BJ (cell line): ENCODE measurements around the gene UQCRQ. TPM values are rescaled to one million over a fixed set of nuclear protein-coding genes. Genes with fewer than 3 reads are reported as not detected.
A peak's percentile ranks its signal among the peaks of the same experiment; 100 is the strongest.

Experiments
- CTCF ChIA-PET: fragments of 350-600 bp; formaldehyde crosslinking; extraction: SDS; loops from one replicate; lab custom pipeline; 2021; ENCODE audit warnings: antibody characterized with exemption, inconsistent platforms; lab: Yijun Ruan, JAX
- POLR2A ChIA-PET: fragments of 300-600 bp; sonication (Branson Sonifier 250); formaldehyde crosslinking; extraction: SDS; loops from one replicate; lab custom pipeline; 2021; ENCODE audit warnings: antibody characterized with exemption; lab: Charles Lee
- DNase-seq: peaks from one replicate; pipeline ENCODE4 v3.0.0-alpha.2; 2011; ENCODE audit warnings: low read depth
- H3K27me3 ChIP-seq: 2 replicates; pipeline ENCODE4 v1.6.0; 2011; ENCODE audit warnings: low read length; ENCODE audit not compliant: control insufficient read depth, insufficient read depth
- H3K36me3 ChIP-seq: 2 replicates; pipeline ENCODE4 v1.5.1; 2011; ENCODE audit warnings: low read length; ENCODE audit not compliant: control insufficient read depth, insufficient read depth
- H3K4me3 ChIP-seq: 2 replicates; pipeline ENCODE4 v1.5.1; 2011; ENCODE audit warnings: low read depth, mild to moderate bottlenecking, control low read depth, low read length
- CTCF ChIP-seq: IDR thresholded peaks from 2 replicates; pipeline ENCODE4 v1.5.1; 2011; ENCODE audit warnings: low read depth, mild to moderate bottlenecking, control low read depth, inconsistent platforms, low read length, moderate library complexity; ENCODE audit not compliant: insufficient read depth
- polyA plus RNA-seq: library from polyadenylated mRNA; depleted of rRNA; stranded (reverse); fragments of >200 nt; gene quantifications from 2 replicates; pipeline ENCODE4 v1.2.3, GENCODE V29; 2011

Gene UQCRQ
- polyA plus RNA-seq, 1 experiment, result 289 TPM

GRCh38 chr5:132877938-132878337, 11.5 kb downstream of the UQCRQ start:
- ChIA-PET CTCF (interaction anchor here (0.8 to 2.7 kb wide), 4 partner anchors 17 to 491 kb away, joined by 3 to 12 read pairs (median 7); partner anchors contain the start of genes HSPA4 and SHROOM1), POLR2A (no interaction called here)
- H3K4me3 ChIP-seq, result no peak overlapping the region
- H3K36me3 ChIP-seq, result peaks cover 11% of the 10 kb centered on the region
- no peak for TF ChIP-seq CTCF
- no peak for DNase-seq
- H3K27me3 ChIP-seq, result no peaks in the 10 kb centered on the region; the same call in 1 of the 2 replicates

- ChIA-PET POLR2A (no interaction called here), CTCF (interaction anchor here (0.8 to 8.2 kb wide), 20 partner anchors 8 to 168 kb away, joined by 3 to 111 read pairs (median 4); partner anchors contain the start of genes GDF9, HSPA4, LEAP2 and SHROOM1)
- Histone ChIP-seq H3K4me3 (no peak overlapping the region), H3K36me3 (peaks cover 8% of the 10 kb centered on the region), H3K27me3 (no peaks in the 10 kb centered on the region)
- TF ChIP-seq CTCF, result peak; percentile 79
- no peak for DNase-seq
These were observed 16.9 kb downstream of the UQCRQ start for GRCh38 chr5:132883261-132883834.

GRCh38 chr5:132884548-132884947, 18.1 kb downstream of the UQCRQ start:
- ChIA-PET CTCF (interaction anchor here (0.7 to 8.2 kb wide), 5 partner anchors 11 to 60 kb away, joined by 3 to 111 read pairs (median 5); partner anchors contain the start of genes GDF9, SHROOM1 and UQCRQ), POLR2A (no interaction called here)
- Histone ChIP-seq H3K27me3 (no peaks in the 10 kb centered on the region), H3K36me3 (peaks cover 10% of the 10 kb centered on the region), H3K4me3 (no peak overlapping the region)
- no peak for TF ChIP-seq CTCF
- DNase-seq, result no peak

GRCh38 chr5:132886064-132886823, 19.8 kb downstream of the UQCRQ start:
- H3K36me3 ChIP-seq, result peaks cover 10% of the 10 kb centered on the region
- no peak for TF ChIP-seq CTCF
- no peak overlapping the region for H3K4me3 ChIP-seq
- POLR2A ChIA-PET, result no interaction called here
- DNase-seq, result no peak
- no peaks in the 10 kb centered on the region for H3K27me3 ChIP-seq
- CTCF ChIA-PET, result interaction anchor here (0.6 to 8.2 kb wide), 3 partner anchors 14 to 498 kb away, joined by 3 to 111 read pairs (median 3); partner anchors contain the start of gene SHROOM1

- no peak for TF ChIP-seq CTCF
- ChIA-PET CTCF (interaction anchor here (1.1 to 8.2 kb wide), 3 partner anchors 10 to 57 kb away, joined by 3 to 111 read pairs (median 3); partner anchors contain the start of gene SHROOM1), POLR2A (no interaction called here)
- no peaks in the 10 kb centered on the region for H3K27me3 ChIP-seq
- DNase-seq, result no peak
- H3K36me3 ChIP-seq, result peaks cover 11% of the 10 kb centered on the region
- no peak overlapping the region for H3K4me3 ChIP-seq
These were observed 20.8 kb downstream of the UQCRQ start for GRCh38 chr5:132887283-132887682.
